Spleen (tissue), 11 donors: ENCODE measurements around the gene CUX1. TPM values are rescaled to one million over a fixed set of nuclear protein-coding genes. Genes with fewer than 3 reads are reported as not detected.

Experiments
- DNase-seq: peaks from one replicate; pipeline ENCODE4 v3.0.0-alpha.2; 2020
- H3K27ac ChIP-seq, 8 donors: fragments of 200-600 bp; sonication (generic) in 7 of 8; 1 replicate in 4 of 8; 2 replicates in 4 of 8; pipeline versions ENCODE4 v1.5.0 to v1.8.0; 2016 to 2021; ENCODE audit warnings: inconsistent platforms in 4 of 8, mild to moderate bottlenecking in 4 of 8, moderate library complexity in 1 of 8
- H3K27me3 ChIP-seq, 7 donors: fragments of 200-600 bp; sonication (generic) in 6 of 7; replicated peaks in 1 of 7; 1 replicate in 4 of 7; 2 replicates in 3 of 7; pipeline versions ENCODE4 v1.5.0 to v1.8.0; 2016 to 2021; ENCODE audit warnings: inconsistent platforms in 3 of 7, mild to moderate bottlenecking in 1 of 7
- H3K36me3 ChIP-seq, 6 donors: fragments of 200-600 bp; sonication (generic) in 5 of 6; 1 replicate in 4 of 6; 2 replicates in 2 of 6; pipeline versions ENCODE4 v1.5.0 to v1.8.0; 2016 to 2021; ENCODE audit warnings: inconsistent platforms in 2 of 6
- H3K4me1 ChIP-seq, 6 donors: fragments of 200-600 bp; sonication (generic) in 5 of 6; 1 replicate in 3 of 6; 2 replicates in 3 of 6; pipeline versions ENCODE4 v1.5.0 to v1.8.0; 2016 to 2021; ENCODE audit warnings: inconsistent platforms in 3 of 6
- H3K4me3 ChIP-seq, 8 donors: fragments of 200-600 bp; sonication (generic) in 7 of 8; 1 replicate in 4 of 8; 2 replicates in 4 of 8; pipeline versions ENCODE4 v1.5.0 to v1.8.0; 2016 to 2021; ENCODE audit warnings: inconsistent platforms in 4 of 8, mild to moderate bottlenecking in 4 of 8, moderate library complexity in 2 of 8
- H3K9me3 ChIP-seq, 8 donors: fragments of 200-600 bp; sonication (generic) in 7 of 8; 1 replicate in 4 of 8; 2 replicates in 4 of 8; pipeline versions ENCODE4 v1.5.0 to v1.8.0; 2016 to 2021; ENCODE audit warnings: inconsistent platforms in 4 of 8
- POLR2A ChIP-seq, 3 donors: fragments of 450-650 bp; IDR thresholded peaks; one replicate each; pipeline ENCODE4 v1.5.1; 2017; ENCODE audit warnings: antibody characterized with exemption in 3 of 3, mild to moderate bottlenecking in 1 of 3
- POLR2AphosphoS5 ChIP-seq, 3 donors: sonication (generic); formaldehyde crosslinking; IDR thresholded peaks; one replicate each; pipeline ENCODE4 v1.5.1; 2017; ENCODE audit warnings: antibody characterized with exemption in 3 of 3
- WGBS, 5 donors: extraction: QIAGEN DNeasy Blood & Tissue Kit in 3 of 5; methylation state at CpG; one replicate each; pipeline versions ENCODE4 v1.1.5 to v1.1.7; 2013 to 2018; 5-methylcytosine and 5-hydroxymethylcytosine counted together
- intact Hi-C: fragments of 100-400 bp; cut with DNase I; formaldehyde crosslinking; loops from one replicate; pipeline ENCODE4 v1.15.0; 2023; ENCODE audit warnings: low total_unique reads
- polyA plus RNA-seq, 3 donors: library from polyadenylated mRNA; stranded (reverse); fragments of 200-250 nt; gene quantifications; one replicate each; pipeline ENCODE4 v1.2.1, GENCODE V29; 2013
- total RNA-seq, 7 donors: library from RNA; depleted of rRNA in 3 of 7; stranded (reverse); fragments of >200 nt in 3 of 7; fragmentation: NEBNext Ultra II Directional in 4 of 7; extraction: Animal tissue kit (Norgen Biotek cat#: 25700) in 4 of 7; gene quantifications; one replicate each; pipeline versions ENCODE4 v1.1.0 to v1.2.1, GENCODE V29; 2016 to 2021
- TF ChIP-seq, protein P1 (sequence below), 11 experiments: fragments of 200-600 bp in 7 of 11; fragments of 450-650 bp in 4 of 11; sonication (generic) in 4 of 11; IDR thresholded peaks in 8 of 11; conservative IDR thresholded peaks in 3 of 11; 1 replicate in 7 of 11; 2 replicates in 4 of 11; pipeline versions ENCODE4 v1.4.0 to v1.8.0; 2016 to 2021; ENCODE audit warnings: antibody characterized with exemption in 11 of 11, inconsistent platforms in 4 of 11, mild to moderate bottlenecking in 1 of 11
- donor health status: healthy with polysubstance abuse.
- donor health status: DM: no; HTN: no; CAD: no; lungs with moderate emphysema.
- donor health status: DM: no; HTN: no; CAD: no.
- donor health status: Bipolar disorder and iron deficiency.
- donor health status: healthy.
- donor health status: DM: no; HTN: no; CAD: no.
- donor health status: DM: yes; HTN: yes; CAD: no.

The CUX1 gene
- total and polyA plus RNA-seq, 10 donors = 9.1 to 95.8 (median 61.9) TPM

DNA sequence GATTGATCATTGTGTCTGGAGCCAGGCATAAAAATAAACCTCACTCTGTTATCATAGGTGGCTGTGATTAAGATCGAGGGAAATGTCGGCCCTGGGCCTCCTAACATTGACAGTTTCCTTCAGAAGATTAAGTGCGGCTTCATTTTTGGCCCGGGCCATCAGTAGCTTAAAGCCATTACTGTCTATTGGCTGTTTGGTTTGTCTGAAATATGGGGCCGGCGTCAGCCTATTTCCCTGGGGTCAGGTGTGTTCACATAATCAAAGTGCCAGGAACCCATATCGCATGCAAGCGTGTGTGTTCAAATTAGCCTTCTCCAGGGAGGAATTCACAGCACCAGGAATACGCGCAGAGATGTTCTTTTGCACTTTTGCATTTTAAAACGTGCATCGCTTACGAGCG is 114.7 kb downstream of the CUX1 start:
- no peaks in the 10 kb centered on the region for H3K27me3 ChIP-seq
- no peak overlapping the region for H3K4me3 ChIP-seq
- peaks cover 0 to 48% (median 23%) of the 10 kb centered on the region in 6 donors for H3K4me1 ChIP-seq
- peak; percentile 40 for DNase-seq
- intact Hi-C loops = no loop called here
- H3K27ac ChIP-seq = no peak overlapping the region
- peaks cover 0 to 14% (median 0%) of the 10 kb centered on the region in 6 donors for H3K36me3 ChIP-seq
- 88 to 94% (median 90%) methylated on average over 14 of the region's 14 CpGs for WGBS, 5 donors
- TF ChIP-seq, protein P1, sequence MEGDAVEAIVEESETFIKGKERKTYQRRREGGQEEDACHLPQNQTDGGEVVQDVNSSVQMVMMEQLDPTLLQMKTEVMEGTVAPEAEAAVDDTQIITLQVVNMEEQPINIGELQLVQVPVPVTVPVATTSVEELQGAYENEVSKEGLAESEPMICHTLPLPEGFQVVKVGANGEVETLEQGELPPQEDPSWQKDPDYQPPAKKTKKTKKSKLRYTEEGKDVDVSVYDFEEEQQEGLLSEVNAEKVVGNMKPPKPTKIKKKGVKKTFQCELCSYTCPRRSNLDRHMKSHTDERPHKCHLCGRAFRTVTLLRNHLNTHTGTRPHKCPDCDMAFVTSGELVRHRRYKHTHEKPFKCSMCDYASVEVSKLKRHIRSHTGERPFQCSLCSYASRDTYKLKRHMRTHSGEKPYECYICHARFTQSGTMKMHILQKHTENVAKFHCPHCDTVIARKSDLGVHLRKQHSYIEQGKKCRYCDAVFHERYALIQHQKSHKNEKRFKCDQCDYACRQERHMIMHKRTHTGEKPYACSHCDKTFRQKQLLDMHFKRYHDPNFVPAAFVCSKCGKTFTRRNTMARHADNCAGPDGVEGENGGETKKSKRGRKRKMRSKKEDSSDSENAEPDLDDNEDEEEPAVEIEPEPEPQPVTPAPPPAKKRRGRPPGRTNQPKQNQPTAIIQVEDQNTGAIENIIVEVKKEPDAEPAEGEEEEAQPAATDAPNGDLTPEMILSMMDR (IDR thresholded peaks at IDR 0.05 in 8 of 11, conservative IDR thresholded peaks at IDR 0.05 in 3 of 11) = no peak
- TF ChIP-seq POLR2A (IDR thresholded peaks at IDR 0.05) = no peak
- TF ChIP-seq POLR2AphosphoS5 (IDR thresholded peaks at IDR 0.05) = no peak
- H3K9me3 ChIP-seq = no peaks in the 10 kb centered on the region

DNA sequence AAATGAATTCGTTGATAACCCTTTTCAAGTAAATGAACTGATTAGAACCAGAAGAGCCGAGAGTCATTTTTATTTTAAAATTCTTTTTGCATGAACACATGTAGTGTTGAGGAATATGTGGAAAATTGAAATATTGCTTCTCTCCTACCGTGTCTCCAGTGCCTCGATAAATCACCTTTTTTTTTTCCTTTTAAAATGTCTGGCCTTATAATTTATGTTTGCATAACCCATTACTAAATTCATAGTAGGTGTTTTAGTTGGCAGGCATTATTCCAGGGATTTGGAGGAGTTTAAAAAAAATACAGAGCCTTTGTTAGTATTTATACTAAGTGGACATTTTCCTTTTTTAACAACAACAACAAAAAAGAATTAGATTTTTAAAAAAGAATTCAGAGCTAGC is 115.6 kb downstream of the CUX1 start:
- no peak for DNase-seq
- Histone ChIP-seq H3K36me3 (peaks cover 0 to 14% (median 0%) of the 10 kb centered on the region in 6 donors), H3K27me3 (no peaks in the 10 kb centered on the region), H3K9me3 (no peaks in the 10 kb centered on the region), H3K4me3 (no peak overlapping the region), H3K4me1 (peaks cover 0 to 44% (median 21%) of the 10 kb centered on the region in 6 donors), H3K27ac (no peak overlapping the region)
- intact Hi-C loops = no loop called here
- TF ChIP-seq POLR2A (IDR thresholded peaks at IDR 0.05) (no peak), POLR2AphosphoS5 (IDR thresholded peaks at IDR 0.05) (no peak)
- TF ChIP-seq, protein P1 (IDR thresholded peaks at IDR 0.05 in 8 of 11, conservative IDR thresholded peaks at IDR 0.05 in 3 of 11) = no peak
- 88 to 96% (median 93%) methylated on average over 4 of the region's 4 CpGs for WGBS, 5 donors

DNA sequence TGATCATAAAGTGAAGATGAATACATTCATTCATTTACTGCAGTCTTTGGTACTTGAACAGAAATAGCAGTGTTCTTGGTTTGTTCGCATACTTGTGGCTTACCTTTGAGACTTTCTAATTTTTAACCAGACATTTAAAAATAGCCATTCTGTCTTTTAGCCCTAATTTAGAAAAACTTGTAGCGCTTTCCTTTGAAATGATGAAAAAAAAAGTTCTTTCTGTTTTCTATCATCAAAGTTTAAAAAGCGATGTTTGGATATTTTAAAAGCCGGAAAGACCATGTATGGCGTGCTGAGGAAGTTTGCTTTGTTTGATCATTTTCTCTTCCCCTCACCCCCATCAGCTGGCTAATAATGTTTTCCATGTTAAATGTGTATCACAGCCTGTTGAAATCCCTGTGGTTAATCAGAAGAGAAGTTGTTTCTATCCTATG is 116.3 kb downstream of the CUX1 start:
- peak overlapping the region in 1 of 8 donors; percentile 17 for H3K4me3 ChIP-seq
- 49 to 75% (median 70%) methylated on average over 5 of the region's 5 CpGs for WGBS, 5 donors
- intact Hi-C loops = no loop called here
- no peaks in the 10 kb centered on the region for H3K27me3 ChIP-seq
- no peak for DNase-seq
- no peak for TF ChIP-seq POLR2A (IDR thresholded peaks at IDR 0.05)
- TF ChIP-seq, protein P1 (IDR thresholded peaks at IDR 0.05 in 8 of 11, conservative IDR thresholded peaks at IDR 0.05 in 3 of 11) = no peak
- TF ChIP-seq POLR2AphosphoS5 (IDR thresholded peaks at IDR 0.05) = no peak
- H3K4me1 ChIP-seq = peaks cover 0 to 39% (median 18%) of the 10 kb centered on the region in 6 donors
- no peaks in the 10 kb centered on the region for H3K9me3 ChIP-seq
- H3K36me3 ChIP-seq = peaks cover 0 to 14% (median 0%) of the 10 kb centered on the region in 6 donors
- no peak overlapping the region for H3K27ac ChIP-seq

- no peaks in the 10 kb centered on the region for H3K27me3 ChIP-seq
- no peaks in the 10 kb centered on the region for H3K9me3 ChIP-seq
- H3K27ac ChIP-seq = no peak overlapping the region
- TF ChIP-seq, protein P1 (IDR thresholded peaks at IDR 0.05 in 8 of 11, conservative IDR thresholded peaks at IDR 0.05 in 3 of 11) = no peak
- TF ChIP-seq POLR2AphosphoS5 (IDR thresholded peaks at IDR 0.05) = no peak
- TF ChIP-seq POLR2A (IDR thresholded peaks at IDR 0.05) = no peak
- peaks cover 0 to 14% (median 0%) of the 10 kb centered on the region in 6 donors for H3K36me3 ChIP-seq
- 79 to 96% (median 94%) methylated on average over 11 of the region's 11 CpGs for WGBS, 5 donors
- DNase-seq = peak; percentile 16
- no peak overlapping the region for H3K4me3 ChIP-seq
- intact Hi-C loops = no loop called here
- peaks cover 0 to 39% (median 18%) of the 10 kb centered on the region in 6 donors for H3K4me1 ChIP-seq
These were observed 117.2 kb downstream of the CUX1 start for GRCh38 chr7:101934618-101935017.
